H9 (cell line): ENCODE data around the gene TMEM208. TPM values are rescaled to one million over a fixed set of nuclear protein-coding genes. Genes with fewer than 3 reads are reported as not detected.
A peak's percentile ranks its signal among the peaks of the same experiment; 100 is the strongest.

Experiments used
- DNase-seq: peaks from one replicate; pipeline ENCODE4 v3.0.0-alpha.2; 2017
- H2AFZ ChIP-seq: one replicate; pipeline ENCODE4 v1.6.1; 2013; ENCODE audit warnings: mild to moderate bottlenecking, low read length, control low read depth, moderate library complexity
- H2AK5ac ChIP-seq: 2 replicates; pipeline ENCODE4 v1.6.1; 2013; ENCODE audit warnings: low read length, control low read depth, mixed read lengths; ENCODE audit not compliant: insufficient read length
- H2BK120ac ChIP-seq: one replicate; pipeline ENCODE4 v1.6.1; 2013; ENCODE audit warnings: low read depth, mild to moderate bottlenecking, low read length, control low read depth, inconsistent platforms; ENCODE audit not compliant: poor library complexity, severe bottlenecking
- H2BK12ac ChIP-seq: 2 replicates; pipeline ENCODE4 v1.6.1; 2013; ENCODE audit warnings: low read length, control low read depth, mixed read lengths, low read depth; ENCODE audit not compliant: insufficient read length
- H2BK15ac ChIP-seq: 2 replicates; pipeline ENCODE4 v1.6.1; 2013; ENCODE audit warnings: low read depth, low read length, control low read depth
- H2BK20ac ChIP-seq: one replicate; pipeline ENCODE4 v1.6.1; 2013; ENCODE audit warnings: low read depth, mild to moderate bottlenecking, low read length, control low read depth, inconsistent platforms; ENCODE audit not compliant: poor library complexity, severe bottlenecking
- H2BK5ac ChIP-seq: 2 replicates; pipeline ENCODE4 v1.6.1; 2013; ENCODE audit warnings: low read length, control low read depth, mixed read lengths; ENCODE audit not compliant: insufficient read length
- H3K14ac ChIP-seq: 2 replicates; pipeline ENCODE4 v1.6.1; 2013; ENCODE audit warnings: low read length, control low read depth; ENCODE audit not compliant: insufficient read depth
- H3K18ac ChIP-seq: 2 replicates; pipeline ENCODE4 v1.6.1; 2013; ENCODE audit warnings: low read depth, mild to moderate bottlenecking, mixed read lengths, low read length, control low read depth; ENCODE audit not compliant: insufficient read length
- H3K23ac ChIP-seq: 2 replicates; pipeline ENCODE4 v1.6.1; 2013; ENCODE audit warnings: low read length, control low read depth, mixed read lengths, low read depth; ENCODE audit not compliant: insufficient read length
- H3K23me2 ChIP-seq: 2 replicates; pipeline ENCODE4 v1.6.1; 2013; ENCODE audit warnings: low read depth, mild to moderate bottlenecking, mixed read lengths, low read length, control low read depth; ENCODE audit not compliant: insufficient read length, poor library complexity, severe bottlenecking
- H3K27ac ChIP-seq: 2 replicates; pipeline ENCODE4 v1.5.1; 2013; ENCODE audit warnings: low read length, control low read depth, mixed read lengths, low read depth; ENCODE audit not compliant: insufficient read length
- H3K27me3 ChIP-seq: 2 replicates; pipeline ENCODE4 v1.6.1; 2013; ENCODE audit warnings: low read length, control low read depth, inconsistent platforms; ENCODE audit not compliant: insufficient read depth
- H3K4ac ChIP-seq: 2 replicates; pipeline ENCODE4 v1.6.1; 2013; ENCODE audit warnings: low read depth, mild to moderate bottlenecking, control low read depth, inconsistent platforms, low read length, moderate library complexity
- H3K4me1 ChIP-seq: 2 replicates; pipeline ENCODE4 v1.6.1; 2013; ENCODE audit warnings: low read length, control low read depth, inconsistent platforms; ENCODE audit not compliant: insufficient read depth
- H3K4me2 ChIP-seq: 2 replicates; pipeline ENCODE4 v1.6.1; 2013; ENCODE audit warnings: low read length, control low read depth, mixed read lengths; ENCODE audit not compliant: insufficient read length, insufficient read depth
- H3K56ac ChIP-seq: 2 replicates; pipeline ENCODE4 v1.6.1; 2013; ENCODE audit warnings: low read depth, mild to moderate bottlenecking, mixed read lengths, low read length, control low read depth; ENCODE audit not compliant: insufficient read length
- H3K79me1 ChIP-seq: 2 replicates; pipeline ENCODE4 v1.6.1; 2013; ENCODE audit warnings: low read depth, mild to moderate bottlenecking, moderate library complexity, low read length, control low read depth, inconsistent platforms; ENCODE audit not compliant: insufficient read depth, poor library complexity, severe bottlenecking
- H3K79me2 ChIP-seq: 2 replicates; pipeline ENCODE4 v1.6.1; 2013; ENCODE audit warnings: low read length, control low read depth, inconsistent platforms; ENCODE audit not compliant: insufficient read depth
- H3K9ac ChIP-seq: 2 replicates; pipeline ENCODE4 v1.6.1; 2013; ENCODE audit warnings: low read length, control low read depth, mixed read lengths; ENCODE audit not compliant: insufficient read length; ENCODE audit errors: extremely low read depth
- H3K9me3 ChIP-seq: one replicate; pipeline ENCODE4 v1.6.1; 2013; ENCODE audit warnings: low read depth, low read length, inconsistent platforms; ENCODE audit not compliant: control insufficient read depth
- H3T11ph ChIP-seq: one replicate; pipeline ENCODE4 v1.6.1; 2013; ENCODE audit warnings: mild to moderate bottlenecking, low read length, control low read depth, inconsistent platforms
- H4K20me1 ChIP-seq: one replicate; pipeline ENCODE4 v1.6.1; 2013; ENCODE audit not compliant: control insufficient read depth, insufficient read length, insufficient read depth
- H4K5ac ChIP-seq: 2 replicates; pipeline ENCODE4 v1.6.1; 2013; ENCODE audit warnings: low read depth, mild to moderate bottlenecking, mixed read lengths, low read length, control low read depth; ENCODE audit not compliant: insufficient read length
- H4K8ac ChIP-seq: replicated peaks from 2 replicates; pipeline ENCODE4 v1.6.1; 2013; ENCODE audit warnings: low read length, control low read depth, mixed read lengths, low read depth; ENCODE audit not compliant: insufficient read length
- H4K91ac ChIP-seq: 2 replicates; pipeline ENCODE4 v1.6.1; 2013; ENCODE audit warnings: low read depth, mild to moderate bottlenecking, moderate library complexity, mixed read lengths, low read length, control low read depth; ENCODE audit not compliant: insufficient read length
- H3K27ac Mint-ChIP-seq, 3 experiments: 2 replicates in 2 of 3; 3 replicates in 1 of 3; pipeline ENCODE4 v1.8.0; 2020 to 2021; ENCODE audit warnings: mixed read lengths in 3 of 3, mild to moderate bottlenecking in 1 of 3, moderate library complexity in 1 of 3
- H3K27me3 Mint-ChIP-seq: 2 replicates; pipeline ENCODE4 v1.8.0; 2021; ENCODE audit warnings: low read depth, mild to moderate bottlenecking, moderate library complexity, mixed read lengths
- H3K36me3 Mint-ChIP-seq, 3 experiments: 2 replicates in 2 of 3; 3 replicates in 1 of 3; pipeline ENCODE4 v1.8.0; 2020 to 2021; ENCODE audit warnings: low read depth in 3 of 3, mixed read lengths in 3 of 3; ENCODE audit not compliant: insufficient read depth in 1 of 3
- H3K4me1 Mint-ChIP-seq, 2 experiments: 2 replicates each; pipeline ENCODE4 v1.8.0; 2020; ENCODE audit warnings: mixed read lengths in 2 of 2
- H3K4me3 Mint-ChIP-seq, 2 experiments: 2 replicates in 1 of 2; 3 replicates in 1 of 2; pipeline ENCODE4 v1.8.0; 2020 to 2021; ENCODE audit warnings: mild to moderate bottlenecking in 2 of 2, mixed read lengths in 2 of 2, moderate library complexity in 1 of 2
- H3K9me3 Mint-ChIP-seq, 2 experiments: 2 replicates in 1 of 2; 3 replicates in 1 of 2; pipeline ENCODE4 v1.8.0; 2020; ENCODE audit warnings: mild to moderate bottlenecking in 2 of 2, mixed read lengths in 2 of 2, moderate library complexity in 1 of 2
- WGBS: extraction: QIAGEN DNeasy Blood & Tissue Kit; methylation state at CpG from one replicate; pipeline ENCODE4 v1.1.7; 2013; ENCODE audit warnings: missing lambda C conversion rate, low lambda C conversion rate, mixed read lengths; ENCODE audit not compliant: insufficient read length; ENCODE audit errors: extremely low coverage; 5-methylcytosine and 5-hydroxymethylcytosine counted together
- total RNA-seq: library from RNA; stranded (reverse); gene quantifications from 2 replicates; pipeline ENCODE4 v1.2.1, GENCODE V29; 2021
- TF ChIP-seq, protein P1 (sequence below): fragments of 200-600 bp; sonication (generic); conservative IDR thresholded peaks from 3 replicates; pipeline ENCODE4 v1.8.0; 2021; ENCODE audit warnings: antibody characterized with exemption, mild to moderate bottlenecking

TMEM208 gene
- total RNA-seq, 1 experiment from 2014 or later: 42.6 TPM

GRCh38 chr16:67229906-67230808 lies 3.2 kb downstream of the TMEM208 start:
- Histone ChIP-seq H2BK20ac (no peak overlapping the region), H2BK12ac (no peak overlapping the region), H3K4ac (no peak overlapping the region), H3K4me1 (peaks cover 4% of the 10 kb centered on the region), H3K23me2 (peaks cover 15% of the 10 kb centered on the region), H3K9me3 (no peaks in the 10 kb centered on the region), H2BK5ac (no peak overlapping the region), H3K27me3 (no peaks in the 10 kb centered on the region), H4K8ac (no peak overlapping the region), H2AK5ac (no peak overlapping the region), H2AFZ (no peak overlapping the region), H4K5ac (no peak overlapping the region), H2BK120ac (no peak overlapping the region), H3K27ac (no peak overlapping the region), H3K4me2 (no peak overlapping the region), H3K56ac (no peak overlapping the region), H3K79me2 (peaks cover 5% of the 10 kb centered on the region; the same call in 1 of the 2 replicates), H3K18ac (no peak overlapping the region), H4K20me1 (no peaks in the 10 kb centered on the region), H3K23ac (no peak overlapping the region), H2BK15ac (no peak overlapping the region), H4K91ac (no peak overlapping the region), H3T11ph (no peak overlapping the region), H3K79me1 (peaks cover 3% of the 10 kb centered on the region), H3K9ac (no peak overlapping the region), H3K14ac (no peak overlapping the region)
- DNase-seq: no peak
- Mint-ChIP-seq H3K27me3 (peaks cover 7% of the 10 kb centered on the region), H3K4me3 (peak overlapping the region in 1 of 2 experiments; percentile 35; a peak in 1 of 5 replicates), H3K4me1 (peaks cover 17 to 20% of the 10 kb centered on the region in 2 experiments), H3K9me3 (no peaks in the 10 kb centered on the region; a peak in 1 of 5 replicates), H3K27ac (no peak overlapping the region; a peak in 1 of 7 replicates), H3K36me3 (peaks cover 25 to 72% (median 57%) of the 10 kb centered on the region in 3 experiments; a peak in 6 of 7 replicates)
- TF ChIP-seq, protein P1, sequence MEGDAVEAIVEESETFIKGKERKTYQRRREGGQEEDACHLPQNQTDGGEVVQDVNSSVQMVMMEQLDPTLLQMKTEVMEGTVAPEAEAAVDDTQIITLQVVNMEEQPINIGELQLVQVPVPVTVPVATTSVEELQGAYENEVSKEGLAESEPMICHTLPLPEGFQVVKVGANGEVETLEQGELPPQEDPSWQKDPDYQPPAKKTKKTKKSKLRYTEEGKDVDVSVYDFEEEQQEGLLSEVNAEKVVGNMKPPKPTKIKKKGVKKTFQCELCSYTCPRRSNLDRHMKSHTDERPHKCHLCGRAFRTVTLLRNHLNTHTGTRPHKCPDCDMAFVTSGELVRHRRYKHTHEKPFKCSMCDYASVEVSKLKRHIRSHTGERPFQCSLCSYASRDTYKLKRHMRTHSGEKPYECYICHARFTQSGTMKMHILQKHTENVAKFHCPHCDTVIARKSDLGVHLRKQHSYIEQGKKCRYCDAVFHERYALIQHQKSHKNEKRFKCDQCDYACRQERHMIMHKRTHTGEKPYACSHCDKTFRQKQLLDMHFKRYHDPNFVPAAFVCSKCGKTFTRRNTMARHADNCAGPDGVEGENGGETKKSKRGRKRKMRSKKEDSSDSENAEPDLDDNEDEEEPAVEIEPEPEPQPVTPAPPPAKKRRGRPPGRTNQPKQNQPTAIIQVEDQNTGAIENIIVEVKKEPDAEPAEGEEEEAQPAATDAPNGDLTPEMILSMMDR: no peak
- WGBS: no CpG with 5 or more reads among the region's 32 CpGs
